CD4-positive, alpha-beta T cell (primary cell): ENCODE results near the gene HSPA4. TPM values are rescaled to one million over a fixed set of nuclear protein-coding genes. Genes with fewer than 3 reads are reported as not detected.
"Not testable (repeated sequence)": the region's sequence is repeated elsewhere in the genome, so short reads cannot be mapped to it uniquely, and the experiment has no call there.

Source experiments
- ATAC-seq: fragments of 200-7000 bp; cut with Tn5 transposase; one replicate; pipeline ENCODE4 v1.10.0; 2022; ENCODE audit warnings: mild to moderate bottlenecking; ENCODE audit not compliant: poor library complexity
- CTCF ChIA-PET: fragments of 350-600 bp; sonication (Branson Sonifier 250); formaldehyde crosslinking; loops from one replicate; lab custom pipeline; 2021; ENCODE audit warnings: antibody characterized with exemption, inconsistent platforms; lab: Charles Lee
- POLR2A ChIA-PET: fragments of 350-600 bp; sonication (Branson Sonifier 250); formaldehyde crosslinking; loops from one replicate; lab custom pipeline; 2021; ENCODE audit warnings: antibody characterized with exemption, inconsistent platforms; lab: Charles Lee
- DNase-seq, 14 experiments: peaks; one replicate each; pipeline ENCODE4 v3.0.0-alpha.2; 2013 to 2020; ENCODE audit warnings: mixed read lengths in 2 of 14
- H3K27ac ChIP-seq, 2 donors: one replicate each; pipeline versions ENCODE4 v1.5.1 to v1.7.0; 2013; ENCODE audit warnings: low read length in 2 of 2, low read depth in 1 of 2, mild to moderate bottlenecking in 1 of 2
- H3K27me3 ChIP-seq, 2 experiments: 1 replicate in 1 of 2; 2 replicates in 1 of 2; pipeline versions ENCODE4 v1.6.1 to v1.7.0; 2013; ENCODE audit warnings: low read length in 2 of 2, control low read depth in 1 of 2, mild to moderate bottlenecking in 1 of 2, moderate library complexity in 1 of 2; ENCODE audit not compliant: insufficient read depth in 2 of 2, control insufficient read depth in 1 of 2
- H3K36me3 ChIP-seq: one replicate; pipeline ENCODE4 v1.6.1; 2013; ENCODE audit warnings: low read length, control low read depth; ENCODE audit not compliant: insufficient read depth
- H3K4me1 ChIP-seq: one replicate; pipeline ENCODE4 v1.6.1; 2013; ENCODE audit warnings: low read length, control low read depth; ENCODE audit not compliant: insufficient read depth
- H3K4me3 ChIP-seq: one replicate; pipeline ENCODE4 v1.5.1; 2013; ENCODE audit warnings: mild to moderate bottlenecking, low read length, moderate library complexity
- H3K9me3 ChIP-seq, 2 experiments: 1 replicate in 1 of 2; 2 replicates in 1 of 2; pipeline versions ENCODE4 v1.6.1 to v1.7.0; 2013; ENCODE audit warnings: low read length in 2 of 2, mild to moderate bottlenecking in 2 of 2, control low read depth in 1 of 2, moderate library complexity in 1 of 2; ENCODE audit not compliant: control insufficient read depth in 1 of 2, insufficient read depth in 1 of 2
- H3K27ac Mint-ChIP-seq: one replicate; pipeline ENCODE4 v1.8.0; 2020; ENCODE audit warnings: mixed read lengths
- H3K27me3 Mint-ChIP-seq: one replicate; pipeline ENCODE4 v1.8.0; 2021; ENCODE audit warnings: mixed read lengths
- H3K36me3 Mint-ChIP-seq: one replicate; pipeline ENCODE4 v1.8.0; 2021; ENCODE audit warnings: low read depth, mixed read lengths
- H3K4me1 Mint-ChIP-seq: one replicate; pipeline ENCODE4 v1.8.0; 2021; ENCODE audit warnings: low read depth, mixed read lengths
- H3K4me3 Mint-ChIP-seq: one replicate; pipeline ENCODE4 v1.8.0; 2020; ENCODE audit warnings: mild to moderate bottlenecking, mixed read lengths
- H3K9me3 Mint-ChIP-seq: one replicate; pipeline ENCODE4 v1.8.0; 2020; ENCODE audit warnings: mixed read lengths
- CTCF ChIP-seq: fragments of 200-600 bp; IDR thresholded peaks from one replicate; pipeline ENCODE4 v1.8.0; 2022; ENCODE audit warnings: antibody characterized with exemption, mild to moderate bottlenecking
- intact Hi-C, 2 experiments: fragments of 100-400 bp; cut with DNase I in 1 of 2; cut with micrococcal nuclease in 1 of 2; formaldehyde crosslinking; loops; one replicate each; pipeline versions ENCODE4 v1.15.1 to v1.9.0; 2023 to 2025; cut with DNase I, micrococcal nuclease
- total RNA-seq, 174 experiments: library from RNA in 2 of 174; stranded (reverse) in 2 of 174; gene quantifications; one replicate each; pipeline ENCODE4 v1.2.3 and lab custom pipeline; 2021 to 2026

HSPA4 gene
- total RNA-seq, 2 experiments from 2014 or later = 42.2 to 44.7 TPM

- Histone ChIP-seq H3K9me3 (no peaks in the 10 kb centered on the region), H3K36me3 (peaks cover 33% of the 10 kb centered on the region), H3K4me3 (no peak overlapping the region), H3K27me3 (no peaks in the 10 kb centered on the region), H3K27ac (no peak overlapping the region), H3K4me1 (no peaks in the 10 kb centered on the region)
- TF ChIP-seq CTCF = no peak
- no peak overlapping the region for H3K4me3 Mint-ChIP-seq
- ATAC-seq (no peak), DNase-seq (no peak)
- peaks cover 43% of the 10 kb centered on the region for H3K36me3 Mint-ChIP-seq
- CTCF ChIA-PET = no interaction called here
- intact Hi-C loops = no loop called here
- POLR2A ChIA-PET = interaction anchor here (0.7 kb wide), 1 partner anchor 68 kb away, joined by 3 read pairs; no protein-coding TSS in a partner anchor
- H3K9me3 Mint-ChIP-seq = no peaks in the 10 kb centered on the region
- no peak overlapping the region for H3K27ac Mint-ChIP-seq
- no peaks in the 10 kb centered on the region for H3K4me1 Mint-ChIP-seq
- no peaks in the 10 kb centered on the region for H3K27me3 Mint-ChIP-seq
These were observed 36.3 kb upstream of the HSPA4 start for GRCh38 chr5:133015466-133015865.

- CTCF ChIA-PET = no interaction called here
These were observed 33.8 kb upstream of the HSPA4 start for GRCh38 chr5:133017964-133018363.

DNA sequence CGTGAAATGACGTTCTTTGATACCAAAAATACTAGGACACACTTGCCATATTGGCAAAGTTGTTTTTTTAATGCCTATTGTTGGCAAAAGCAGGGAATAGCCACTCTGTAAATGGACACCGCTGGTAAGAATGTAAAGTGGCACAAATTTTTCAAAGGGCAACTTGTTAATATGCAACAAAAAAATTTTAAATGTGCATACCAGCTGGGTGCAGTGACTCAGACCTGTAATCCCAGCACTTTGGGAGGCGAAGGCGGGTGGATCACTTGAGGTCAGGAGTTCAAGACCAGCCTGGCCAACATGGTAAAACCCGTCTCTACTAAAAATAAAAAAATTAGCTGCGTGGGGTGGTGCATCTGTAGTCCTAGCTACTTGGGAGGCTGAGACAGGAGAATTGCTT lies 32.3 kb upstream of the HSPA4 start:
- H3K36me3 ChIP-seq = peaks cover 36% of the 10 kb centered on the region
- intact Hi-C loops, H3K27ac ChIP-seq, POLR2A ChIA-PET, CTCF ChIA-PET, ATAC-seq, H3K27me3 ChIP-seq, H3K4me3 ChIP-seq, H3K4me1 Mint-ChIP-seq, DNase-seq, H3K9me3 Mint-ChIP-seq, H3K9me3 ChIP-seq, H3K4me1 ChIP-seq, H3K27ac Mint-ChIP-seq, H3K27me3 Mint-ChIP-seq, H3K4me3 Mint-ChIP-seq: not testable (repeated sequence)
- peaks cover 59% of the 10 kb centered on the region for H3K36me3 Mint-ChIP-seq

More at GRCh38 chr5:133017964-133018363, 33.8 kb upstream of the HSPA4 start:
- H3K36me3 Mint-ChIP-seq = peaks cover 56% of the 10 kb centered on the region
- intact Hi-C loops = no loop called here
- Histone ChIP-seq H3K27me3 (no peaks in the 10 kb centered on the region), H3K4me1 (no peaks in the 10 kb centered on the region), H3K36me3 (peaks cover 36% of the 10 kb centered on the region), H3K9me3 (no peaks in the 10 kb centered on the region), H3K4me3 (no peak overlapping the region), H3K27ac (no peak overlapping the region)
- POLR2A ChIA-PET = interaction anchor here (0.8 to 1.5 kb wide), 2 partner anchors 11 to 34 kb away, joined by 4 to 5 read pairs; partner anchors contain the start of gene HSPA4
- no peak for ATAC-seq
- DNase-seq = no peak
- H3K4me1 Mint-ChIP-seq = no peaks in the 10 kb centered on the region
- no peaks in the 10 kb centered on the region for H3K9me3 Mint-ChIP-seq
- no peaks in the 10 kb centered on the region for H3K27me3 Mint-ChIP-seq
- no peak for TF ChIP-seq CTCF
- no peak overlapping the region for H3K27ac Mint-ChIP-seq
- H3K4me3 Mint-ChIP-seq = no peak overlapping the region
